Esophagus (tissue), 2 donors: ENCODE data around the gene POU4F1. TPM values are rescaled to one million over a fixed set of nuclear protein-coding genes. Genes with fewer than 3 reads are reported as not detected.
"Not testable (repeated sequence)": the region's sequence is repeated elsewhere in the genome, so short reads cannot be mapped to it uniquely, and the experiment has no call there.

Experiments
- H3K27ac ChIP-seq, 2 donors: one replicate each; pipeline ENCODE4 v1.5.1; 2013; ENCODE audit warnings: low read depth in 2 of 2, mild to moderate bottlenecking in 2 of 2, inconsistent platforms in 1 of 2, low read length in 1 of 2, moderate library complexity in 1 of 2
- H3K27me3 ChIP-seq, 2 donors: one replicate each; pipeline ENCODE4 v1.6.1; 2013; ENCODE audit warnings: low read length in 2 of 2, control low read depth in 1 of 2, mild to moderate bottlenecking in 1 of 2; ENCODE audit not compliant: insufficient read depth in 2 of 2, control insufficient read depth in 1 of 2
- H3K36me3 ChIP-seq, 2 donors: one replicate each; pipeline ENCODE4 v1.6.1; 2013; ENCODE audit warnings: low read length in 1 of 2; ENCODE audit not compliant: control insufficient read depth in 2 of 2, insufficient read depth in 2 of 2
- H3K4me1 ChIP-seq, 2 donors: one replicate each; pipeline ENCODE4 v1.6.1; 2013; ENCODE audit warnings: low read length in 1 of 2; ENCODE audit not compliant: control insufficient read depth in 2 of 2, insufficient read depth in 2 of 2
- H3K4me3 ChIP-seq, 2 donors: one replicate each; pipeline ENCODE4 v1.5.1; 2013; ENCODE audit warnings: low read length in 2 of 2, mild to moderate bottlenecking in 2 of 2, low read depth in 1 of 2, moderate library complexity in 1 of 2
- H3K9me3 ChIP-seq, 2 donors: one replicate each; pipeline ENCODE4 v1.6.1; 2013; ENCODE audit warnings: mild to moderate bottlenecking in 2 of 2, low read depth in 1 of 2, low read length in 1 of 2, moderate library complexity in 1 of 2; ENCODE audit not compliant: control insufficient read depth in 2 of 2, insufficient read depth in 1 of 2
- WGBS, 2 donors: extraction: QIAGEN DNeasy Blood & Tissue Kit; methylation state at CpG; one replicate each; pipeline ENCODE4 v1.1.7; 2013; 5-methylcytosine and 5-hydroxymethylcytosine counted together
- polyA plus RNA-seq, 2 donors: library from polyadenylated mRNA; stranded (reverse); fragments of 200-250 nt; gene quantifications; one replicate each; pipeline ENCODE4 v1.2.3, GENCODE V29; 2013
- donor health status: healthy with polysubstance abuse.
- donor health status: Bipolar disorder and iron deficiency.

The POU4F1 gene, protein sequence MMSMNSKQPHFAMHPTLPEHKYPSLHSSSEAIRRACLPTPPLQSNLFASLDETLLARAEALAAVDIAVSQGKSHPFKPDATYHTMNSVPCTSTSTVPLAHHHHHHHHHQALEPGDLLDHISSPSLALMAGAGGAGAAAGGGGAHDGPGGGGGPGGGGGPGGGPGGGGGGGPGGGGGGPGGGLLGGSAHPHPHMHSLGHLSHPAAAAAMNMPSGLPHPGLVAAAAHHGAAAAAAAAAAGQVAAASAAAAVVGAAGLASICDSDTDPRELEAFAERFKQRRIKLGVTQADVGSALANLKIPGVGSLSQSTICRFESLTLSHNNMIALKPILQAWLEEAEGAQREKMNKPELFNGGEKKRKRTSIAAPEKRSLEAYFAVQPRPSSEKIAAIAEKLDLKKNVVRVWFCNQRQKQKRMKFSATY
- under 1 TPM; 0.04 TPM for polyA plus RNA-seq

DNA sequence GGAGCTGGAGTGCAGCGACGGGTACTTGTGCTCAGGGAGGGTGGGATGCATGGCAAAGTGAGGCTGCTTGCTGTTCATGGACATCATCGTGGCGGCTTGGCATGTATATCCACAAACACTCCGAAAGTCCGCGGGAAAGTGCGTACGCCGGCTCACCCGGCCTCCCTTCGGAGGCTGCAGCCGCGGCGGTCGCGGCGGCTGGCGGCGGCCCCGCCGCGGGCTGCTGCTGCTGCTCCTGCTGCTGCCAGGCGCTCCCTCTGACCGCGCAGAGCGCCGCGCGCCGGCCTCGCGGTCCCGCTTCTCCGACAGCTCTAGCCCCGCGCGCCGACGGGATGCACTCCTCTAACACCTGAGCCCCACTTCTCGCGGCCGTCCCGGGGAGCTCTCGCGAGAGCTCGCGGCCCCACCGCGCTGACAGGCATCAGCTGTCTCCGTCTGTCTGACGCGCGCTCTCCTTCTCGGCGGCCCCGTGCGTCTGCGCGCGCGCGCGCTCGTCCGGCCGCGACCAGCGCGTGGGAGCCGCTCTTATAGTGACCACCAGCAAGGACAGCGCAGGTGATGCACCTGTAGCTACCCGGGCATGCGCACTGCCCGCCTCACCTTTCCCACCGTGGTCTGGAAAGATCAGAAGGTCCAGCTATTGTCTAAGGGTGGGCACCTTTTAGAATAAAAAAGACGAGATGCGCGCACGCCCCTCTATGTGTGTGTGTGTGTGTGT is at the start of gene POU4F1:
POU4F1 (minus strand) TSS at position 313 of the 718 bp plus-strand sequence; CDS start at position 87, 226 bp downstream.
- Histone ChIP-seq H3K4me1 (peaks cover 16 to 24% of the 10 kb centered on the region in 2 donors), H3K27me3 (peaks cover 13 to 81% of the 10 kb centered on the region in 2 donors), H3K9me3 (peaks cover 0 to 9% of the 10 kb centered on the region in 2 donors), H3K4me3 (peak within 1 kb of the TSS; percentile 37 to 48), H3K27ac (no peak within 1 kb of the TSS), H3K36me3 (no peaks in the 10 kb centered on the region)
- 1 to 3% methylated on average over 68 to 80 of the region's 80 CpGs for WGBS, 2 donors

DNA sequence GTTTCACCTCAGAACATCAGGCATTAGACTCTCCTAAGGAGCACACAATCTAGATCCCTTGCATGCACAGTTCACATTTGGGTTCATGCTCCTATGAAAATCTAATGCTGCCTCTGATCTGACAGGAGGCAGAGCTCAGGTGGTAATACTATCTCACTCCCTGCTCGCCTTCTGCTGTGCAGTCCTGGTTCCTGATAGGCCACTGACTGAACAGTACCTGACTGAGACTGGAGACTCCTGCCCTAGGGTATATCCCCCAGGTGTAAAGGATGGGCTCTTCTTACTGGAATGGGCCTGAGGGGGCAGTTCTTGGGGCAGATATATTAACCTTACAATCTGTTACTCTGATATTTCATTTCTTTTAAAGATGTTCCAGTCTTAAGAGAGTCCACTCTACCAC is 49.3 kb upstream of the POU4F1 start:
- H3K36me3 ChIP-seq, result peaks cover 0 to 3% of the 10 kb centered on the region in 2 donors
- WGBS, 2 donors, result 95 to 99% methylated on average over 1 of the region's 1 CpG
- H3K27ac ChIP-seq, result no peak overlapping the region
- H3K9me3 ChIP-seq, result no peaks in the 10 kb centered on the region
- H3K4me3 ChIP-seq, result no peak overlapping the region
- H3K27me3 ChIP-seq, result no peaks in the 10 kb centered on the region
- peaks cover 0 to under 1% of the 10 kb centered on the region in 2 donors for H3K4me1 ChIP-seq

DNA sequence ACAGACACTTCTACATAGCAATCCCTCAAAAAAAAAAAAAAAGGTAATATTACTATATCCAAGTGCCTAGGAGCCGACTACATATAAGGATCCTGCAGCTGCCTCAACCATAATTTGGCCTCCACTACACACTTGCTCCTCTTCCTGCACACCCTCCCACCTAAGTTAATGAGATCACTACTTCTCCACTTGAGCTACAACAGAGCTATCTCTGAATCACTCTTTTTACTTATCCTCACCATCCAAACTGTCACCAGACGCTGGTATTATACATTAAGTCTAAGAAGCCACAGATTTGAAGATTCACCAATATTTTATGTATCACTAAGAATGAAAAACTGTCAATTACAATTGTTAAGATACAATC is 47.3 kb upstream of the POU4F1 start:
- Histone ChIP-seq H3K4me3 (no peak overlapping the region), H3K36me3 (peaks cover 0 to 3% of the 10 kb centered on the region in 2 donors), H3K4me1 (no peaks in the 10 kb centered on the region), H3K27ac (no peak overlapping the region), H3K27me3 (no peaks in the 10 kb centered on the region), H3K9me3 (no peaks in the 10 kb centered on the region)
- WGBS, 2 donors, result 87 to 88% methylated on average over 2 of the region's 2 CpGs

DNA sequence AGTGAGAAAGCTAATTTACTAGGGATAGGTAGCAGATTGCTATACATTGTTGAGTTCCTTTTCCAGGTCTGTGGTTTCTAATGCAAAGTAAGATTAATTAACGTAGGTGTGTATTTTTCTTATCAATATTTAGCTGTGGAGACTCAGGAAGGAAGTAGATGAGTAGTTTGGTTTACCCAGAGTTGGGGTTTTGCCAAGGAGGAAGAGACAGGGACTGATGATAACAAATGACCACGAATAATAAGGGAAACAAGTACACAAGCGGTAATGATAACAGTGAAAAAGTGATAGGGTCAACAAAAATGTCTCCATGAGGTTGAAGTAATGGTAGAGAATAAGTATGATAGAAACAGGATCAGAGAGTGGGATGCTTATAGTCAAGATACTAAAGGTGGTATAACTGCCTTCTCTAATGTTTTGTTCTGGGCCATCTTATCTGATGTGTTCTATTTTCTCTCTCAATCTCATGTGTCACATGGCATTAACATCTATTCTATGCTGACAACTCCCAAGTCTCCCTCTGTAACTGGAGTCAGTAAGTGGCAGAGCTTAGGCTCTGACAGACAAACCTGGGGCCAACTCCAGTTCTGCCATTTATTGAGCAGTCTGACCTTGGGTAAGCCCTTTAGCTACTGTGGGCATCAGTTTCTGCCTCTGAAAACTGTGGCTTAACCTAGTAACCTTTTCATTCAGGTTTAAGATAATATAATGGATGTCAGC is 46.8 kb upstream of the POU4F1 start:
- Histone ChIP-seq H3K4me3 (no peak overlapping the region), H3K27ac (no peak overlapping the region), H3K36me3 (peaks cover 0 to 3% of the 10 kb centered on the region in 2 donors), H3K9me3 (no peaks in the 10 kb centered on the region), H3K4me1 (no peaks in the 10 kb centered on the region), H3K27me3 (no peaks in the 10 kb centered on the region)
- 52 to 57% methylated on average over 3 of the region's 3 CpGs for WGBS, 2 donors

DNA sequence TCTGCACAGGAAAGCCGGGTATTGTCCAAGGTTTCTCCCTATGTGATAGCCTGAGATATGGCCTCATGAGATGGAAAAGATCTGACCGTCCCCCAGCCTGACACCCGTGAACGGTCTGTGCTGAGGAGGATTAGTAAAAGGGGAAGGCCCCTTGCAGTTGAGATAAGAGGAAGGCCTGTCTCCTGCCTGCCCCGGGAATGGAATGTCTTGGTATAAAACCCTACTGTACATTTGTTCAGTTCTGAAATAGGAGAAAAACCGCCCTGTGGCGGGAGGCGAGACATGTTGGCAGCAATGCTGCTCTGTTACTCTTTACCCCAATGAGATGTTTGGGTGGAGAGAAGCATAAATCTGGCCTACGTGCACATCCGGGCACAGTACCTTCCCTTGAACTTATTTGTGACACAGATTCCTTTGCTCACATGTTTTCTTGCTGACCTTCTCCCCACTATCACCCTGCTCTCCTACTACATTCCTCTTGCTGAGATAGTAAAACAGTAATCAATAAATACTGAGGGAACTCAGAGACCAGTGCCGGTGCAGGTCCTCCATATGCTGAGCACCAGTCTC is 43.8 kb upstream of the POU4F1 start:
- H3K27ac ChIP-seq, result not testable (repeated sequence)

DNA sequence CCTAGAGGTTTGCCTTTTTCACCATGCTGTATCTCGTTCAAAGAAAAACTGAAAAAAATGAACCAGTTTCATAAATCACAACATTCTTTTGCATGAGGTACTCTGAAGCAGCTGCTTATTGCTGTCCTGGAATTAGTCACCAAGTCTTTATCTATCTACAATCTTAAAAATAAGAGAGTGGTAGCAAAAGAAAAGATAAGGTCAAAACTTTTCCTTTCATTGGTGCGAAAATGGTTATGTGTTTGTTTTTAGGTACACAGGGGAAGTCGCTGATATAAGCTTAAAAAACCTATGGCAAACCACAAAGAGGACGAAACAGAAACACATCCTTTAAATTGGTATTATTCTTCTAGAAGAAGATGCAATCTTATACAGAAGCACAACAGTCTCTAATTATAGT is 34.9 kb upstream of the POU4F1 start:
- peaks cover 0 to 2% of the 10 kb centered on the region in 2 donors for H3K36me3 ChIP-seq

More for the DNA sequence above, 43.8 kb upstream of the POU4F1 start:
- H3K36me3 ChIP-seq, H3K27me3 ChIP-seq, H3K4me1 ChIP-seq, H3K4me3 ChIP-seq, H3K9me3 ChIP-seq: not testable (repeated sequence)
- WGBS, 2 donors, result 71 to 76% methylated on average over 11 of the region's 11 CpGs

DNA sequence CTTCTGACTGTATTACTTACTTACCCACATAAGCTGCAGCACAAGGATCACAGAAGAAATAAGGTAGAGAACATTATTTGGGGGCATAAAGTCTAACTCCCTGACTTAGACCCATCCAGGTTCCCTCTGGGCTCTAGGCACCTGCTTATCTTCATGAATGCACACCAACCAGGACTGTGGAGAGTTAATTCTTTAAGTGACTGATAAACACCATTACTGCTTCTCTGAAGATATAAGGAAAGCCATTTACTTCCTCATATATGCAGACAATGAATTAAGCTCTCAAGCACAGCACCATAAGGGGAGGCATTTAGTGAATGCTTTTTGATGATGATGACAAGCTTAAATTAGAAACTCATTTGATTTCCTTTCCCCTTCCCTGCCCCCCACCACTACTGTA is 33.1 kb upstream of the POU4F1 start:
- no peaks in the 10 kb centered on the region for H3K27me3 ChIP-seq
- no peaks in the 10 kb centered on the region for H3K9me3 ChIP-seq
- no peak overlapping the region for H3K27ac ChIP-seq
- H3K4me1 ChIP-seq, result no peaks in the 10 kb centered on the region
- peaks cover 0 to 5% of the 10 kb centered on the region in 2 donors for H3K36me3 ChIP-seq
- no peak overlapping the region for H3K4me3 ChIP-seq

More for the DNA sequence above, 34.9 kb upstream of the POU4F1 start:
- Histone ChIP-seq H3K4me3 (no peak overlapping the region), H3K27ac (no peak overlapping the region), H3K4me1 (no peaks in the 10 kb centered on the region), H3K9me3 (no peaks in the 10 kb centered on the region), H3K27me3 (no peaks in the 10 kb centered on the region)
- 79 to 83% methylated on average over 4 of the region's 4 CpGs for WGBS, 2 donors

DNA sequence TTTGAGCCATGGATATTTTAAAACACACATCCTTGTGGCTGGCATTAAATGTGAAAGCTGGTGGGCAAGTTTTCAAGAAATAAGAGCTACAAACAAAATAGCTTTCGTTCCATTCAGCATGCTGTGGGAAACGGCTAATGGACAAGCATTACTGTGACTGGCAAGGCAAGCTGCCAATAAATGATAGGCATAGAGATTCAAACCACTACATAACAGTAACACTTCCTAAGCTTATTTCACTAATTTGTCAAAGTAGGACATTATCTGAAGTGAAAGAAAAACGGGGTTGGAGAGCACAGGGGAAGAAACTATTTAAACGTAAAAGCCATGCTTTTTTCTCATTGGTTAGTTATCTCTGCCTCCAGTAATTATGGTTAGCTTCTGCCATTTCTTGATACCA is 29.6 kb upstream of the POU4F1 start:
- Histone ChIP-seq H3K4me3 (no peak overlapping the region), H3K9me3 (no peaks in the 10 kb centered on the region), H3K27me3 (no peaks in the 10 kb centered on the region), H3K27ac (no peak overlapping the region), H3K36me3 (peaks cover 0 to 3% of the 10 kb centered on the region in 2 donors), H3K4me1 (no peaks in the 10 kb centered on the region)
- 78 to 83% methylated on average over 4 of the region's 4 CpGs for WGBS, 2 donors

DNA sequence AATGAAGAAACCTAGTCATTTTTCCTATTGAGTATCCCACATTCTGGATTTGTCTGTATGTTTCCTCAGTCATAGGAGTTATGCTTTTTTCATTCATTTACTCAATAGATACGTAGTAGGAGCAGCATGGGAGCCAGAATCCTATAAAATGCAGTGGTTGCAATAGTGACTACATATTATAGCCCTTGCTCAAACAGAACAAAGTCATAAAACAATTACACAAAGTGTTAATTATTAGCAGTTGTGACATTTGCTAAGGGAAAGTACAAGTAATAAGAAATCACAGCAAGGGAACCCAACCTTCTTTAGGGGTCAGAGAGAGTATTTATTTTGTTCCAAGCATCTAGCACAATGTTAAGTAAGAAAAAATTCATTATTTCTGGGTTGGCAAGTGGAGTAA is 27.7 kb upstream of the POU4F1 start:
- WGBS, 2 donors, result 89 to 95% methylated on average over 1 of the region's 1 CpG
- Histone ChIP-seq H3K36me3 (peaks cover 0 to 3% of the 10 kb centered on the region in 2 donors), H3K27ac (no peak overlapping the region), H3K27me3 (no peaks in the 10 kb centered on the region), H3K4me3 (no peak overlapping the region), H3K9me3 (no peaks in the 10 kb centered on the region), H3K4me1 (no peaks in the 10 kb centered on the region)
